Epithelial cell of proximal tubule (primary cell): ENCODE results near the gene FGF2. TPM values are rescaled to one million over a fixed set of nuclear protein-coding genes. Genes with fewer than 3 reads are reported as not detected.

ENCODE experiments used
- DNase-seq: peaks from one replicate; pipeline ENCODE4 v3.0.0-alpha.2; 2011; ENCODE audit warnings: low read depth
- H3K4me3 ChIP-seq: 2 replicates; pipeline ENCODE4 v1.5.1; 2011; ENCODE audit warnings: low read depth, mild to moderate bottlenecking, low read length
- total RNA-seq: library from RNA; depleted of rRNA; stranded (reverse); fragments of >200 nt; gene quantifications from 2 replicates; pipeline ENCODE4 v1.2.3, GENCODE V29; 2015
- TF ChIP-seq, protein P1 (sequence below): conservative IDR thresholded peaks from 2 replicates; pipeline ENCODE4 v1.5.1; 2012; ENCODE audit warnings: low read depth, mild to moderate bottlenecking, low read length

FGF2 gene
- total RNA-seq, 1 donor from 2014 or later, result 11.4 TPM

DNA sequence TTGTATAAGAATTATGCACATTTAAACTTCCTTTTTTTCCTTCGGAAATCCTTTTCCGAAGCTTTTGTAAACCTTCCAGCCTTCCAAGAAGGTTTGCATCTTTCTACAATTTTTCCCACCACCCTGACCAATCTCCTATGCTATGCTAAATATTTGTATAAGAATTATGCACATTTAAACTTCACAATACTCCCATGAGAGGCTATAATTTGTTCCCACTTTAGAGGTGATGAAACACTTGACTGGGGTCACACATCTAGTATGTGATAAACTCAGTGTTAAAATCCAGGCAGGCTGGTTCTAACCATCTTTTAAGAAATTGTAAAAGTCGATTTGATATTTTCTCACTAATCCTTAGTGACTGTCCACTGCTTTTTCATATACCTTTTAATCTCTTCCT lies 73.7 kb downstream of the FGF2 start:
- TF ChIP-seq, protein P1, sequence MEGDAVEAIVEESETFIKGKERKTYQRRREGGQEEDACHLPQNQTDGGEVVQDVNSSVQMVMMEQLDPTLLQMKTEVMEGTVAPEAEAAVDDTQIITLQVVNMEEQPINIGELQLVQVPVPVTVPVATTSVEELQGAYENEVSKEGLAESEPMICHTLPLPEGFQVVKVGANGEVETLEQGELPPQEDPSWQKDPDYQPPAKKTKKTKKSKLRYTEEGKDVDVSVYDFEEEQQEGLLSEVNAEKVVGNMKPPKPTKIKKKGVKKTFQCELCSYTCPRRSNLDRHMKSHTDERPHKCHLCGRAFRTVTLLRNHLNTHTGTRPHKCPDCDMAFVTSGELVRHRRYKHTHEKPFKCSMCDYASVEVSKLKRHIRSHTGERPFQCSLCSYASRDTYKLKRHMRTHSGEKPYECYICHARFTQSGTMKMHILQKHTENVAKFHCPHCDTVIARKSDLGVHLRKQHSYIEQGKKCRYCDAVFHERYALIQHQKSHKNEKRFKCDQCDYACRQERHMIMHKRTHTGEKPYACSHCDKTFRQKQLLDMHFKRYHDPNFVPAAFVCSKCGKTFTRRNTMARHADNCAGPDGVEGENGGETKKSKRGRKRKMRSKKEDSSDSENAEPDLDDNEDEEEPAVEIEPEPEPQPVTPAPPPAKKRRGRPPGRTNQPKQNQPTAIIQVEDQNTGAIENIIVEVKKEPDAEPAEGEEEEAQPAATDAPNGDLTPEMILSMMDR, result no peak
- no peak for DNase-seq
- H3K4me3 ChIP-seq, result no peak overlapping the region

DNA sequence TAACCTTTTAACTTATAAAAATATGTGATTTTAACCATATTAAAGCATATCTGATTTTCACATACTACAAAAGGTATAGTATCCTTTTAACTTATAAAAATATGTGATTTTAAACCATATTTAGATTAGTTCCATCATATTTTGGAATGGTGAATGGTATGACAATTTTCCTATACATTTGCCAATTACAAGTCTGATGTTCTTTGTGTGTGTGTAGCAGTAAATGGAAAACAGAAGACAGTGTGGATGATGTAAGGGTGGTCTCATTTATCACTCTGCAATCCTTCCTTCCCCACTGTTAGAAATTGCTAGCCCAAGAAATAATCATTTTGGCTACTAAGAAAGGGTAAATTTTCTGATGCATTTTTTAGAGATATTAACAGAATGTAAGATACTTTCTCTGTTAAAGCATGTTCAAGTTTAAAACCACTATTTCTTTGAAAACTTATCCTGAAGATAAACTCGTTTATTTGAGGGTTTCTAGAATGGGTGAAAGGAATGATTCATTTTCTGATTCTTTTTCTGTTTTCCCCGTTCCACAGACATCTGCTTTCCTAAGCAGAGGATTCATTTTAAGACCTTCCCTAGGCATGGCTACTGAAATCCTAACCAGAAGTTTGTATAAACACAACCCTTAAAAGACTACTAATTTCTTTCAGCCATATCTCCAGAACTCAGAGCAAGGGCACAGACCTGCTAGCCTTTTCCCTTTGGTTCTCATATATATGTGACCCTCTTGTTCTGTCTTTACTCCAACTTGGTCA lies 74.8 kb downstream of the FGF2 start:
- TF ChIP-seq, protein P1, result no peak
- no peak for DNase-seq
- H3K4me3 ChIP-seq, result no peak overlapping the region

DNA sequence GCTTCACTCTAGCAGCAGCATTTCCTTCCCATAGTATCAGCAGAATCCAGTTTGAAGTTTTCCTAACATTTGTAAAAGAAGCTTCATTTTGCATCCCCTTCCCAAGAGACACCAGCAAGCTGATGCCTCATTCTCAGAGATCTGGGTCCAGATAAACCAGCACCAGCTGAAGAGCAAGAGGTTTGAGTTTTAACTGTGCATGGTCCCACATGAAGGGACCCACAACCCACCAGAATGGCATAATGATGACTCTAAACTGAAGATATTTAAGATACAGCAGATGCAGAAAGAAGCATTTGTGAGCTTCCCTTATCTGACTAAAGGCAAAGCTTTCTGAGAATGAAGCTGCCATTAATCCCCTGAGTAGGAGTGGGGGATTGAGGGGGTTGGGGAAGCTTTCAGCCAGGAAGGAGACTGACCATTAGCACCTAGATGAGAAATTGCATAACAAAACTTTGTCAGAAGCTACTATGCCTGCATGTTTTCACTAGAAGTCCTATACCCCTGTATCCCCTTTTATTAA lies 77.2 kb downstream of the FGF2 start:
- TF ChIP-seq, protein P1, result no peak
- DNase-seq, result no peak
- H3K4me3 ChIP-seq, result no peak overlapping the region

DNA sequence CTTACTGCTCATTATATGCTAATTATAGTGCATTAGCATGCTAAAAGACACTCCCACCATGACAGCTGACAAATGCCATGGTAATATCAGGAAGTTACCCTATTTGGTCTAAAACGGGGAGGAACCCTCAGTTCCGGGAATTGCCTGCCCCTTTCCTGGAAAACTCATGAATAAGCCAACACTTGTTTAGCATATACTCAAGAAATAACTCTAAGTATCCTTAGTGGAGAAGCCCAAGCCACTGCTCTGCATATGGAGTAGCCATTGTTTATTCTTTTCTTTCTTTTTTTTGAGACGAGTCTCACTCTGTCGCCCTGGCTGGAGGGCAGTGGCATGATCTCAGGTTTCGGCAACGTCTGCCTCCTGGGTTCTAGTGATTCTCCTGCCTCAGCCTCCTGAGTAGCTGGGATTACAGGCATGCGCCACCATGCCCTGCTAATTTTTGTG lies 80.3 kb downstream of the FGF2 start:
- TF ChIP-seq, protein P1, result no peak
- no peak overlapping the region for H3K4me3 ChIP-seq
- no peak for DNase-seq

DNA sequence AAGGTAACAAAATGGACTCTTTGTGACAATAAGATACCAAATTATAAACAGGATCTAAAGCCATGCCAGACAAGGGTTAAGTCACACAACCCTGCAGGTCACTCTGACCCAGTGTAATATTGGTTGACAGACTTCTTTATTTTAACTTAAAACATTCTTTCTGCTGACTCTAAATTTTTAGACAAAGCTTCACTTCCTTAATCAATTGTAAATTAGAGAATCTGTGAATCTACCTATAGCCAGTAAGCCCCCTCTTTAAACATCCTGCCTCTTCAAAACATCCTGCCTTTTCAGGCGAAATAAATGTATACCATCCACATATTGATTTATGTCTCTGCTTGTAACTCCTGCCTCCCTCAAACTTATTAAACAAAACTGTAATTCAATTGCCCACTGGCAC lies 81.6 kb downstream of the FGF2 start:
- H3K4me3 ChIP-seq, result no peak overlapping the region
- TF ChIP-seq, protein P1, result no peak
- DNase-seq, result no peak

DNA sequence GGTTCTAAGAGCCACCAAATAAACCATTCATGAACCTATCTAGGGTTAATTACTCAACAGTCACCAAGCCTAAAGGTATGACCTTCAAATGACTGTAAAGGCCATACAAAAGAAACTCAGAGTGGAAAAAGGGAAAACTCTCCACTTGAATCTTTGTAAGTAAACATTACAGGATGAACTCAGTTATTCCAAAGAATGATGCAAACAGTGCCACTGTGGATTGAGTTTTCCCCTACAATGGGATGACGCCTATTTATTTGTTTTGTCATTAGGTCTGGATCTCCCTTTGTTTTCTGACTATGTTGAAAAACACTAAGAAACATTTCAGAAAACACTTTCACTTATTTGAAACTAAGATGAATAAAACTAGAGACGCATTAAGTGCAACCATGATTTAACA lies 83.1 kb downstream of the FGF2 start:
- TF ChIP-seq, protein P1, result no peak
- DNase-seq, result no peak
- no peak overlapping the region for H3K4me3 ChIP-seq

- TF ChIP-seq, protein P1, result no peak
- DNase-seq, result no peak
- no peak overlapping the region for H3K4me3 ChIP-seq
Measured at GRCh38 chr4:122911588-122911987, 85.0 kb downstream of the FGF2 start.
